HepG2 (cell line): Measurements from ENCODE around the gene KDM2B. TPM values are rescaled to one million over a fixed set of nuclear protein-coding genes. Genes with fewer than 3 reads are reported as not detected.

Source experiments
- ARHGAP35 ChIP-seq: sonication (generic); formaldehyde crosslinking; IDR thresholded peaks from 2 replicates; pipeline ENCODE4 v1.9.0; 2022; ENCODE audit warnings: mild to moderate bottlenecking, inconsistent platforms, moderate library complexity, missing genetic modification reagents, borderline replicate concordance
- BRF2 ChIP-seq: sonication (generic); formaldehyde crosslinking; IDR thresholded peaks from 2 replicates; pipeline ENCODE4 v1.8.1; 2022; ENCODE audit warnings: mild to moderate bottlenecking, missing genetic modification reagents
- HBP1 ChIP-seq: IDR thresholded peaks from 2 replicates; pipeline ENCODE4 v1.6.1; 2016; ENCODE audit warnings: low read depth, control low read depth
- HCFC1 ChIP-seq: fragments of 150-350 bp; IDR thresholded peaks from 2 replicates; pipeline ENCODE4 v1.6.1; 2014; ENCODE audit warnings: low read depth, low read length
- HDAC1 ChIP-seq: sonication (generic); formaldehyde crosslinking; IDR thresholded peaks from 2 replicates; pipeline ENCODE4 v1.5.1; 2020; ENCODE audit warnings: mild to moderate bottlenecking, missing genetic modification reagents
- HOXD1 ChIP-seq: sonication (generic); formaldehyde crosslinking; IDR thresholded peaks from 2 replicates; pipeline ENCODE4 v1.5.0; 2020; ENCODE audit warnings: missing genetic modification reagents
- KDM3A ChIP-seq: IDR thresholded peaks from 2 replicates; pipeline ENCODE4 v1.6.1; 2018; ENCODE audit warnings: low read depth, missing compliant biosample characterization
- MEIS2 ChIP-seq: sonication (generic); formaldehyde crosslinking; IDR thresholded peaks from 2 replicates; pipeline ENCODE4 v1.9.0; 2021; ENCODE audit warnings: mild to moderate bottlenecking, missing genetic modification reagents
- MTERF4 ChIP-seq: sonication (generic); formaldehyde crosslinking; IDR thresholded peaks from 2 replicates; pipeline ENCODE4 v1.8.0; 2023; ENCODE audit warnings: mild to moderate bottlenecking, missing genetic modification reagents
- NFKB2 ChIP-seq: sonication (generic); formaldehyde crosslinking; IDR thresholded peaks from 2 replicates; pipeline ENCODE4 v1.4.0; 2020; ENCODE audit warnings: missing genetic modification reagents, borderline replicate concordance
- PBX2 ChIP-seq: IDR thresholded peaks from 2 replicates; pipeline ENCODE4 v1.6.1; 2016; ENCODE audit warnings: control low read depth
- SALL1 ChIP-seq: sonication (generic); formaldehyde crosslinking; IDR thresholded peaks from 2 replicates; pipeline ENCODE4 v1.8.0; 2022; ENCODE audit warnings: mild to moderate bottlenecking, missing genetic modification reagents
- SETDB1 ChIP-seq: sonication (generic); formaldehyde crosslinking; IDR thresholded peaks from 2 replicates; pipeline ENCODE4 v1.5.1; 2020; ENCODE audit warnings: missing genetic modification reagents, mild to moderate bottlenecking, borderline replicate concordance
- TBX2 ChIP-seq: sonication (generic); formaldehyde crosslinking; IDR thresholded peaks from 2 replicates; pipeline ENCODE4 v1.5.0; 2020; ENCODE audit warnings: missing genetic modification reagents, mild to moderate bottlenecking, borderline replicate concordance
- TFDP1 ChIP-seq: IDR thresholded peaks from 2 replicates; pipeline ENCODE4 v1.6.1; 2016; ENCODE audit warnings: missing compliant biosample characterization, missing genetic modification reagents, borderline replicate concordance
- ZFP36L1 ChIP-seq: sonication (generic); formaldehyde crosslinking; IDR thresholded peaks from 2 replicates; pipeline ENCODE4 v1.8.0; 2022; ENCODE audit warnings: mild to moderate bottlenecking, missing genetic modification reagents, moderate library complexity
- ZNF639 ChIP-seq: conservative IDR thresholded peaks from 2 replicates; pipeline ENCODE4 v1.6.1; 2018; ENCODE audit warnings: missing genetic modification reagents
- ZNF772 ChIP-seq: sonication (generic); formaldehyde crosslinking; IDR thresholded peaks from 2 replicates; pipeline ENCODE4 v1.5.0; 2020; ENCODE audit warnings: mild to moderate bottlenecking, missing genetic modification reagents
- ZUFSP ChIP-seq: sonication (generic); formaldehyde crosslinking; IDR thresholded peaks from 2 replicates; pipeline ENCODE4 v1.9.0; 2021; ENCODE audit warnings: missing genetic modification reagents, mild to moderate bottlenecking, borderline replicate concordance
- polyA plus RNA-seq, 8 experiments: library from polyadenylated mRNA; depleted of rRNA in 3 of 8; stranded (reverse) in 7 of 8; unstranded in 1 of 8; fragments of >200 nt; fragmentation: Illumina TruSeq in 4 of 8; extraction: Trizol in 4 of 8; gene quantifications; 2 replicates each; pipeline versions ENCODE4 v1.2.1 to v1.2.3, GENCODE V29; 2011 to 2016; ENCODE audit warnings: low read depth in 4 of 8, missing spikeins in 1 of 8, mixed read lengths in 1 of 8; ENCODE audit not compliant: insufficient read depth in 1 of 8
- total RNA-seq, 5 experiments: library from RNA; depleted of rRNA; stranded (reverse); fragments of >200 nt; fragmentation: Illumina TruSeq; extraction: Trizol; gene quantifications; 2 replicates each; pipeline ENCODE4 v1.2.3, GENCODE V29; 2016; ENCODE audit warnings: low read depth in 1 of 5

The KDM2B gene
- total and polyA plus RNA-seq, 2 of the 13 experiments (the other 11 are each of a cell fraction or from before 2014, with no cell fraction given): 17.5 to 26.1 TPM

- TF ChIP-seq MEIS2 (0 out of 2 replicates have a peak, but pooled peaks have one; percentile 11), PBX2 (CRISPR knock-in tag) (no peak), ZUFSP (no peak), HBP1 (CRISPR knock-in tag) (no peak), MTERF4 (peak; percentile 37; the same call in 1 of the 2 replicates), HDAC1 (CRISPR knock-in tag) (peak; percentile 55), ZNF639 (CRISPR knock-in tag) (0 out of 2 replicates have a peak, but pooled peaks have one; percentile 16), TFDP1 (CRISPR knock-in tag) (no peak), HOXD1 (CRISPR knock-in tag) (0 out of 2 replicates have a peak, but pooled peaks have one; percentile 41), NFKB2 (CRISPR knock-in tag) (peak; percentile 18; the same call in 1 of the 2 replicates), TBX2 (peak; percentile 74), BRF2 (CRISPR knock-in tag) (no peak), SETDB1 (CRISPR knock-in tag) (no peak), SALL1 (CRISPR knock-in tag) (peak; percentile 19; the same call in 1 of the 2 replicates), ARHGAP35 (CRISPR knock-in tag) (0 out of 2 replicates have a peak, but pooled peaks have one; percentile 22), ZNF772 (CRISPR knock-in tag) (peak; percentile 41; the same call in 1 of the 2 replicates), HCFC1 (no peak), KDM3A (no peak), ZFP36L1 (no peak)
These were observed 113.0 kb downstream of the KDM2B start (continued) for GRCh38 chr12:121467638-121468498.
